Neural cell (in vitro differentiated cells): ENCODE data around the gene ZCCHC4. TPM values are rescaled to one million over a fixed set of nuclear protein-coding genes. Genes with fewer than 3 reads are reported as not detected.

ENCODE experiments used
- polyA plus RNA-seq: library from polyadenylated mRNA; depleted of rRNA; stranded (reverse); fragments of >200 nt; gene quantifications from 2 replicates; pipeline ENCODE4 v1.2.3, GENCODE V29; 2014

The ZCCHC4 gene
- polyA plus RNA-seq, 1 donor from 2014 or later = 8.6 TPM

Other genes with a start within 250 kb of the ZCCHC4 start
- 5.6 and 6.5 TPM in 2 replicates for gene SEPSECS, start 152.3 kb upstream of the ZCCHC4 start, polyA plus RNA-seq
- 9.5 and 10.0 TPM in 2 replicates for gene PI4K2B, start 78.7 kb upstream of the ZCCHC4 start, polyA plus RNA-seq
- gene ANAPC4, start 64.5 kb downstream of the ZCCHC4 start, polyA plus RNA-seq = 78.1 and 79.3 TPM in 2 replicates